ENCODE measurements around the gene CYBC1.

CYBC1 gene

GRCh38 chr17:82440469-82440981 is 10.0 kb downstream of the CYBC1 start:
- H3K27ac ChIP-seq: no peak overlapping the region
- TF ChIP-seq CTCF (conservative IDR thresholded peaks at IDR 0.05): no peak

- no peak for TF ChIP-seq CTCF (conservative IDR thresholded peaks at IDR 0.05)
- H3K27ac ChIP-seq: no peak overlapping the region
Observed at GRCh38 chr17:82439829-82440365, 10.7 kb downstream of the CYBC1 start.

GRCh38 chr17:82439194-82439828 is 11.2 kb downstream of the CYBC1 start:
- TF ChIP-seq CTCF (conservative IDR thresholded peaks at IDR 0.05): no peak
- no peak overlapping the region for H3K27ac ChIP-seq

GRCh38 chr17:82438401-82439193 is 12.0 kb downstream of the CYBC1 start:
- H3K27ac ChIP-seq: no peak overlapping the region
- TF ChIP-seq CTCF (conservative IDR thresholded peaks at IDR 0.05): no peak

- TF ChIP-seq CTCF (conservative IDR thresholded peaks at IDR 0.05): no peak
- peak overlapping the region; percentile 19; the same call in 1 of the 2 replicates for H3K27ac ChIP-seq
Observed at GRCh38 chr17:82437325-82437668, 13.3 kb downstream of the CYBC1 start.

GRCh38 chr17:82436601-82437324 is 13.8 kb downstream of the CYBC1 start:
- TF ChIP-seq CTCF (conservative IDR thresholded peaks at IDR 0.05): no peak
- peak overlapping the region; percentile 19; the same call in 1 of the 2 replicates for H3K27ac ChIP-seq
